NT2/D1 (cell line): ENCODE measurements around the gene STRIP2.

Experiments used
- SUZ12 ChIP-seq: IDR thresholded peaks from 2 replicates; pipeline ENCODE4 v1.6.1; 2011; ENCODE audit not compliant: insufficient read length, insufficient read depth; ENCODE audit errors: extremely low read depth
- YY1 ChIP-seq: IDR thresholded peaks from 2 replicates; pipeline ENCODE4 v1.6.1; 2011; ENCODE audit not compliant: insufficient read length, insufficient read depth
- ZNF274 ChIP-seq: IDR thresholded peaks from 2 replicates; pipeline ENCODE4 v1.6.1; 2011; ENCODE audit warnings: mild to moderate bottlenecking, low read depth, low read length

- TF ChIP-seq SUZ12 (no peak), ZNF274 (no peak), YY1 (no peak)
These were observed 34.3 kb downstream of the STRIP2 start for GRCh38 chr7:129468547-129468946.
